Amygdala (tissue), 56 donors: Measurements from ENCODE around the gene MED12L.

ENCODE experiments used
- DNase-seq, 56 donors: peaks; one replicate each; lab custom pipeline; 2025; lab: John Stamatoyannopoulos, UW

MED12L gene

GRCh38 chr3:151312972-151313371 is 227.5 kb downstream of the MED12L start:
- DNase-seq = no peak

- DNase-seq = no peak
These were observed 228.7 kb downstream of the MED12L start for GRCh38 chr3:151314137-151314536.

GRCh38 chr3:151314593-151314992 is 229.1 kb downstream of the MED12L start:
- DNase-seq = no peak

- DNase-seq = no peak
These were observed 229.7 kb downstream of the MED12L start for GRCh38 chr3:151315136-151315535.

GRCh38 chr3:151315846-151316245 is 230.4 kb downstream of the MED12L start:
- DNase-seq = no peak

- DNase-seq = peak in 1 of 56 donors; percentile 11
These were observed 231.0 kb downstream of the MED12L start, which contains the start of gene GPR87 for GRCh38 chr3:151316267-151316991. TSS of gene GPR87 (minus strand) at chr3:151316820. CDS start at chr3:151300100, 16,720 bp downstream.

- DNase-seq = no peak
These were observed 232.8 kb downstream of the MED12L start for GRCh38 chr3:151318313-151318712.

GRCh38 chr3:151318991-151319390 is 233.5 kb downstream of the MED12L start:
- DNase-seq = no peak

- no peak for DNase-seq
These were observed 234.2 kb downstream of the MED12L start for GRCh38 chr3:151319628-151320027.

GRCh38 chr3:151320131-151320530 is 234.7 kb downstream of the MED12L start:
- no peak for DNase-seq

- no peak for DNase-seq
These were observed 236.1 kb downstream of the MED12L start for GRCh38 chr3:151321526-151321925.

GRCh38 chr3:151322511-151322910 is 237.0 kb downstream of the MED12L start:
- DNase-seq = no peak

- DNase-seq = no peak
These were observed 242.2 kb downstream of the MED12L start for GRCh38 chr3:151327571-151328198.

GRCh38 chr3:151328298-151328995 is 243.0 kb downstream of the MED12L start:
- DNase-seq = peak in 4 of 56 donors; percentile 1 to 21 (median 10)

- no peak for DNase-seq
These were observed 243.9 kb downstream of the MED12L start, which contains the start of gene P2RY13 for GRCh38 chr3:151329363-151329762. TSS of gene P2RY13 (minus strand) at chr3:151329549. CDS start at chr3:151329528, 21 bp downstream.

- no peak for DNase-seq
These were observed 244.9 kb downstream of the MED12L start for GRCh38 chr3:151330379-151330778.

- no peak for DNase-seq
These were observed 245.4 kb downstream of the MED12L start for GRCh38 chr3:151330899-151331298.

- no peak for DNase-seq
These were observed 246.2 kb downstream of the MED12L start for GRCh38 chr3:151331696-151332095.

- DNase-seq = no peak
These were observed 260.4 kb downstream of the MED12L start for GRCh38 chr3:151345859-151346258.

GRCh38 chr3:151346292-151346691 is 260.8 kb downstream of the MED12L start:
- DNase-seq = no peak

- peak in 14 of 56 donors; percentile 1 to 39 (median 12) for DNase-seq
These were observed 262.0 kb downstream of the MED12L start for GRCh38 chr3:151347432-151347831.
